HG03064 (cell line): Measurements from ENCODE around the gene SEC61A2.
"Not testable (repeated sequence)": the region's sequence is repeated elsewhere in the genome, so short reads cannot be mapped to it uniquely, and the experiment has no call there.

Experiments used
- ATAC-seq: cut with Tn5 transposase; IDR thresholded peaks from one replicate; pipeline ENCODE4 v1.9.1; 2021; ENCODE audit warnings: low read depth; ENCODE audit not compliant: unreplicated experiment

Gene SEC61A2

GRCh38 chr10:12156367-12157123 is 27.1 kb downstream of the SEC61A2 start:
- ATAC-seq, result no peak

DNA sequence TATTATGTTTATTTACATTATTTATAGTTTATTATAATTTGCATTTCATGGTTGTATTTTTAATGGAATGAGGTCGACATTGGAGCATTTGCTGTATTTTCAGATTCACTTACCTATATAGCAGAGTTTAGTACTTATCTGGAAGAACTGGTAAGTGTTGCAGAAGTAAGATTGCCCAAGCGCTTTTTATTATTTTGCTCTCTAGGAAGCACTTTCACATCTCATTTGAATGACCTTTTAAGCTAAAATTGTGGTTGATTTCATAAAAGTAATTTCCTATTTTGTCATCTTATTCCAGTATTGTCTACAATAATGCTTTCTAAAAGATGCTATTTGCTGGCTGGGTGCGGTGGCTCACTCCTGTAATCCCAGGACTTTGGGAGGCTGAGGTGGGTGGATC is 28.6 kb downstream of the SEC61A2 start:
- no peak for ATAC-seq

- ATAC-seq, result no peak
Observed at GRCh38 chr10:12160664-12161063, 31.2 kb downstream of the SEC61A2 start.

- ATAC-seq, result no peak
Observed at GRCh38 chr10:12162927-12163326, 33.5 kb downstream of the SEC61A2 start.

DNA sequence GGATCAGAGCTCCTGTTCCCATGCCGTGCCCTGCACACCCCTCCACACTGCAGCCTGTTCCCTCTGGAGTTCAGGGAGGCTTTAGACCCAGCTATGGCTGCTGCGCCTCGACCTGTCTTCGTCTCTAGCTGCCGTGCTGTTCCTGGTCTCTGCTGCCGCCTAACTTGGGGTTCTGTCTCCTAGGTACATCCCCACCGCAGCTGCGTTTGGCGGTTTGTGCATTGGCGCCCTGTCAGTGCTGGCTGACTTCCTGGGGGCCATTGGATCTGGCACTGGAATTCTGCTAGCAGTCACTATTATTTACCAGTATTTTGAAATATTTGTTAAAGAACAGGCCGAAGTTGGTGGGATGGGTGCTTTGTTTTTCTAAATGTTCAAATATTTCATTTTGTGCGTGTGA is 34.6 kb downstream of the SEC61A2 start:
- ATAC-seq, result no peak

DNA sequence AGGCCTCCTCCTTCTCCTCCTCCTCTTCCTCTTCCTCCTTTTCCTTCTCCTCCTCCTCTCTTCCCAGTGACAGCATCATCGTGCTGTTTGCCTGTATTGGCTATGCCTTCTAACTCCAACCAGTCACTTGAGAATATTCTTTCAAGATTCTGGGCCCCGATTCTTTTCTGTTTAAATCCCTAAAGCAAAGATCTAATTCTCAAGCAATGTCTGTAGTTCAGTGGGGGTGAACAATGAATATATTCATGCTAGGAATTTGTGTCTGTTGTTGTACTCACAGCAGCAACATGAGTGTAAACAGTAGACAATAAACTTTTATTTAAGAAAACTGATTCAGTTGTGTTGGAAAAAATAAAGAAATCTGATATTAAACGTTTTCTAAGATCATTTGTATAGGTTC is 35.6 kb downstream of the SEC61A2 start:
- ATAC-seq, result no peak

GRCh38 chr10:12165999-12166775 is 36.7 kb downstream of the SEC61A2 start:
- no peak for ATAC-seq

DNA sequence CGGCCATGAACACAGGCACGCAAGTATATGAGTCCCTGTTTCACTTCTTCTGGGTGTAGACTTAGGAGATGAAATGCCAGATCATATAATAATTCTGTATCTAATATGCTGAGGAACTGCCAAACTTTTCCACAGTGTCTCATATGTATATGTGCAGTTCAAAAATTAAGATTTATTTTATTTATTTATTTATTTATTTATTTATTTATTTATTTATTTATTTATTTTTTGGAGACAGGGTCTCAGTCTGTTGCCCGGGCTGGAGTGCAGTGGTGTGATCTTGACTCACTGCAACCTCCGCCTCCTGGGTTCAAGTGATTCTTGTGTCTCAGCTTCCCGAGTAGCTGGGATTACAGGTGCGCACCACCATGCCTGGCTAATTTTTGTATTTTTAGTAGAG is 42.0 kb downstream of the SEC61A2 start:
- not testable (repeated sequence) for ATAC-seq

DNA sequence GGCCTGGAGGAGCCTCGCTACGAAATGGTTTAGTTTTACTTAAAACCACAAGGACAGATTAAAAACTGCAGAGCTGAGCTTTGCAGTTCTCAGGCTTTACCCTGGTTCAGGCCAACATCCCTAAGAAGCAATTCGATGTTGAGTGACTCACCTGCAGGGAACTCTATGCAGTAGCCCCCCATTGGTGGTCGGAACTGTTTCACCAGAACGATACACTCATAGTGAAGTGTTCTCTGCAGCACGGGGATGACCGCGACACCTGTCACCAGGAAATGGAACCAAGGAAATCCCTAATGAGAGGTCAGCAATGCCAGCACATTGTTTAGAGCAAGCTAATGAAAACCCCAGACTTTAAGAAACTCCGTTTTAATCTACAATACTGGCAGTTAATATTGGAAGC is 48.2 kb downstream of the SEC61A2 start:
- no peak for ATAC-seq

DNA sequence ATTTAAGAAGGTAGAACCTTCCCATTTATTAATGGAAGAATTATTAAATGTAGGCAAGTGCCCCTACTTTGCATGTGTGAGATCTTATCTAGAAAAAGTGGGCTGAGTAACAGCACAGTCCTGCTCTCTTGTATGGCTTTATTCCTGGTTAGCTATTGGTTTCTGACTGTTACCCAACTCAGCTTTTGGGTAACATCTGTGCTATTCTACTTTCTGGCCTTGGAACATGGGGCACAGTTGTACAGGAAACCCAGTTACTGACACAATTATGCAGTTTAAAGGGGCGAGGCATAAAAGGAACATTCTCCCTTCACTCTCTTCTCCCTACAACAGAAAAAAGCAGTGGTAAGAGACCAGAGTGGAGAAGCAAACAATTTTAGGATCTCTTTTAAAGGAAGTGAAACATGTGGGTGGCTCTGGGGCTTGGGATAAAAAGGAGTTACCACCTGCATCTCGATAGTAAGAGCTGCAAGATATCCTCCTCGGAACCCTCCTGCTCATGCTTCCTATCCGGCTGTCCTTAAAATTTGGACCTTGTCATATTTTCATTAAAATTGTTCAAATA is 50.2 kb downstream of the SEC61A2 start:
- ATAC-seq, result no peak

- no peak for ATAC-seq
Observed at GRCh38 chr10:12180221-12180974, 50.9 kb downstream of the SEC61A2 start.

- no peak for ATAC-seq
Observed at GRCh38 chr10:12181065-12181775, 51.7 kb downstream of the SEC61A2 start.

GRCh38 chr10:12184165-12184564 is 54.7 kb downstream of the SEC61A2 start:
- no peak for ATAC-seq

GRCh38 chr10:12186323-12186722 is 56.8 kb downstream of the SEC61A2 start:
- ATAC-seq, result no peak

DNA sequence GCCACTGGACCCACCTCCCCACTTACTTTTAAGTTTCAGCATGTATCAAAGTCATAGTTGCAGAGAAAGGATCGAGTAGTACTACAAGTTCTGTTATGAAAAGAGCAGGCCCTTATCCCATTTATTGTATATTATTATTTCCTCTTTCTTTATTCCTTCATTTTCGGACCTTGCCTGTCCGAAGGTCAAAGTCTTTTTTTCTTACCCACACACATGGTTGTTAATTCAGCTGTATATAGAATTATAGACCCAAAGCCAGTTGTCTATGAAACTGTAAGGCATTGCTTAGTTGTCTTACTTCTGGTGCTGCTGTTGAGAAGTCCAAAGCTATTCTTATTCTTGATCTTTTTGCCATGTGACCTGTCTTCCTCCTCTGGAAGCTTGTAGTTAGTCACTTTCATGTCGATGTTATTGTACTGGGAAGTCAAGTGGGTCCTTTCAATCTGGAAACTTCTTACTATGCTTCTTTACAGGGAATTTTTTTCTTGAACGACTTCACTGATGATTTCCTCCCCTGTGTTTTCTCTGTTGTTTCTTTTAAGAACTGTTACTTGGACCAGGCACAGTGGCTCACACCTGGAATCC is 57.9 kb downstream of the SEC61A2 start:
- ATAC-seq, result no peak

DNA sequence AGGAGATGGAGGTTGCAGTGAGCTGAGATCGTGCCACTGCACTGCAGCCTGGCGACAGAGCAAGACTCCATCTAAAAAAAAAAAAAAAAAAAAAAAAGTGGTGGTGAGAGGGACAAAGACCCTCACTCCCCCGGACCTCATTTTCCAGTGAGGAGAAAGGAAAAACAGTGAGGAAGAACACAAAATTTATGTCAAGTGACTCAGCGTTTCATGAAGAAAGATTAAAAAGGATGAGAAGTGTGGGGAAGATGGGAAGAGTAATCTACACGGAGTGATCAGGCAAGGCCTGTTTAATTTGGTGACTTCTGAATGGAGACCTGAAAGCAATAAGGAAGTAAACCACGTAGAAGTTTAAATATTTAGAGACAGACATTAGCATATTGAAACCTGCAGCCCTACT is 59.2 kb downstream of the SEC61A2 start:
- no peak for ATAC-seq

- ATAC-seq, result no peak
Observed at GRCh38 chr10:12189426-12189825, 59.9 kb downstream of the SEC61A2 start.

DNA sequence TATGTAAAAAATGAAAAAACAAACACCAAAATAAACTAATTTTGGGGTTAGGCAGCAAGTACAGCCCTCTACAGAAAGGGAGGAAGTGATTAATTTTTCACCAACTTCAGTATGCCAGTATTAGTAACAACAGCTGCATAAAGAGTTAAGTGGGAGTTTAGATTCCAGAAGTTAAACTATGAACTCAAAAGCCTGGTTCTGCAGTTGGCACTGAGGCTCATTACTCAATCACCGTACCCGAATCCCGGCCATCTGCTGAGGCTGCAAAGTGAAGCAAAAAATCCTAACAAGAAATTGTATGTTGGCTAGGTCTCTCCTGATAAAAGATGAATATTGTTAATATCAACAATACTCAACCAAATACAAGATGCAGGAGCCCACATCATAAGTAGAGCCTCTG is 62.2 kb downstream of the SEC61A2 start:
- ATAC-seq, result no peak

DNA sequence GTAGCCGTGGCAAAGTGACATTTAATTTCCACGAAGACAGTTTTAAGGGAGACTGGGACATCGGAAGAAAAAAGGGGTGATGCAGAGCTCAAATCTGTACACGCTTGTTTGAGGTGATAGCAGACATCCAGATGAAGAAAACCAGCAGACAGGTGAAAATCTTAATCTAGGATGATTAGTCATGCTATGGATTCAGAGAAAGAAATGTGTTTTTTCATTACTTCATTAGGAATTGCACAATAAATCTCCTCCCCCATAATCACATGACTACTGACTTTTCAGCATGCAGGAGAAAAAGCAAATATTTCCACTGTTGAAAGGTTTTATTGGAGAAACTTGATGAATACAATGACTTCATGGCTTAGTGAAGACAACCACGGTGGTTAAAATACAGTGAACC is 63.7 kb downstream of the SEC61A2 start:
- ATAC-seq, result no peak

DNA sequence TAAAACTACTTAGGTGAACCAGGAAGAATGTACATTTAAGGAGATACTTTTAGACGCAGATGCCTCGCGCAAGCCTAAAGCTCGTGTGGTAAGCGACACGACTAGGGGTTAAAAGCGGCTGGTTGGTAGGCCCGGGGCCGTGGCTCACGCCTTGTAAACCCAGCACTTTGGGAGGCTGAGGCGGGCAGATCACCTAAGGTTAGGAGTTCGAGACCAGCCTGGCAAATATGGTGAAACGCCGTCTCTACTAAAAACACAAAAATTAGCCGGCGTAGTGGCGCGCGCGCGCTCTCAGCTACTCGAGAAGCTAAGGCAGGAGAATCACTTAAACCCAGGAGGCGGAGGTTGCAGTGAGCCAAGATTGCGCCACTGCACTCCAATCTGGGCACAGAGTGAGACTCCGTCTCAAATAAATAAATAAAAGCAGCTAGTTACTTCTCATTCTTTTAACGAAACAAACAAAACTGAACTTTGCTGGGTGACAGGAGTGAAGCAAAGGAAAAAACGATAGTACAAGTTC is 65.3 kb downstream of the SEC61A2 start:
- no peak for ATAC-seq
